HL-60 (cell line): ENCODE data around the gene MYO5B.
"Not testable (repeated sequence)": the region's sequence is repeated elsewhere in the genome, so short reads cannot be mapped to it uniquely, and the experiment has no call there.

Source experiments
- DNase-seq, 2 experiments: peaks; one replicate each; pipeline ENCODE4 v3.0.0-alpha.2; 2010 to 2020; ENCODE audit warnings: low read depth in 1 of 2, low spot score in 1 of 2
- H3K27ac ChIP-seq: fragments of 250-450 bp; sonication (Bioruptor Pico); replicated peaks from 2 replicates; pipeline ENCODE4 v1.5.1; 2020; ENCODE audit warnings: mild to moderate bottlenecking, moderate library complexity
- H3K27me3 ChIP-seq: fragments of 250-450 bp; sonication (Bioruptor Pico); 2 replicates; pipeline ENCODE4 v1.5.1; 2021; ENCODE audit warnings: mild to moderate bottlenecking, moderate library complexity; ENCODE audit not compliant: insufficient read depth, poor library complexity, severe bottlenecking
- H3K4me3 ChIP-seq: replicated peaks from 2 replicates; pipeline ENCODE4 v1.5.1; 2011; ENCODE audit warnings: mild to moderate bottlenecking, control low read depth, low read length; ENCODE audit not compliant: insufficient read depth
- GABPA ChIP-seq: IDR thresholded peaks from 2 replicates; pipeline ENCODE4 v1.6.1; 2012; ENCODE audit warnings: low read depth
- POLR2AphosphoS5 ChIP-seq: IDR thresholded peaks from 2 replicates; pipeline ENCODE4 v1.6.1; 2012; ENCODE audit warnings: low read depth
- SPI1 ChIP-seq: IDR thresholded peaks from 2 replicates; pipeline ENCODE4 v1.6.1; 2012; ENCODE audit warnings: low read depth, mild to moderate bottlenecking, borderline replicate concordance
- TF ChIP-seq, protein P1 (sequence below): IDR thresholded peaks from one replicate; pipeline ENCODE4 v1.5.1; 2011; ENCODE audit warnings: low read length, control low read depth, inconsistent platforms; ENCODE audit not compliant: insufficient read depth
- TF ChIP-seq, protein P2 (sequence below): IDR thresholded peaks from 2 replicates; pipeline ENCODE4 v1.6.1; 2012; ENCODE audit warnings: low read depth; ENCODE audit not compliant: insufficient replicate concordance

Gene MYO5B

DNA sequence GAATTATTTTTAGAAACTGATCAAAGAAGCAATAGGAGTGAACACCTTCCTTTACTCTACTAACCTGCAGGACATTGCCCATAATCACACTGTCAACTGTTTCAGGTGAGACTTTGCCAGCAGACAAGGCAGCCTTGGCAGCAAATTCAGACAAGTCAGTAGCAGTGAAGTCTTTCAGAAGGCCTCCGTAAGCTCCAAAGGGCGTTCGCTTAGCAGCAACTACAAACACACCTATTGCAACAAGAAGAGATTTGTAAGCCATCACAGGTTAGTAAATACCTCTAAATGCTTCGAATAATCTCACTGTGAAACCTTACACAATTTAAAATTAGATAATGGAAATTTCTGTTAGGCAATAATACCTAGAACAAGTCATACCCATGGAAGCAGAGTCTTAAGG lies 392.3 kb downstream of the MYO5B start:
- no peak for DNase-seq
- Histone ChIP-seq H3K4me3 (no peak overlapping the region), H3K27ac (no peak overlapping the region), H3K27me3 (no peaks in the 10 kb centered on the region)
- TF ChIP-seq, protein P1, sequence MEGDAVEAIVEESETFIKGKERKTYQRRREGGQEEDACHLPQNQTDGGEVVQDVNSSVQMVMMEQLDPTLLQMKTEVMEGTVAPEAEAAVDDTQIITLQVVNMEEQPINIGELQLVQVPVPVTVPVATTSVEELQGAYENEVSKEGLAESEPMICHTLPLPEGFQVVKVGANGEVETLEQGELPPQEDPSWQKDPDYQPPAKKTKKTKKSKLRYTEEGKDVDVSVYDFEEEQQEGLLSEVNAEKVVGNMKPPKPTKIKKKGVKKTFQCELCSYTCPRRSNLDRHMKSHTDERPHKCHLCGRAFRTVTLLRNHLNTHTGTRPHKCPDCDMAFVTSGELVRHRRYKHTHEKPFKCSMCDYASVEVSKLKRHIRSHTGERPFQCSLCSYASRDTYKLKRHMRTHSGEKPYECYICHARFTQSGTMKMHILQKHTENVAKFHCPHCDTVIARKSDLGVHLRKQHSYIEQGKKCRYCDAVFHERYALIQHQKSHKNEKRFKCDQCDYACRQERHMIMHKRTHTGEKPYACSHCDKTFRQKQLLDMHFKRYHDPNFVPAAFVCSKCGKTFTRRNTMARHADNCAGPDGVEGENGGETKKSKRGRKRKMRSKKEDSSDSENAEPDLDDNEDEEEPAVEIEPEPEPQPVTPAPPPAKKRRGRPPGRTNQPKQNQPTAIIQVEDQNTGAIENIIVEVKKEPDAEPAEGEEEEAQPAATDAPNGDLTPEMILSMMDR, result no peak
- no peak for TF ChIP-seq SPI1
- TF ChIP-seq, protein P2, sequence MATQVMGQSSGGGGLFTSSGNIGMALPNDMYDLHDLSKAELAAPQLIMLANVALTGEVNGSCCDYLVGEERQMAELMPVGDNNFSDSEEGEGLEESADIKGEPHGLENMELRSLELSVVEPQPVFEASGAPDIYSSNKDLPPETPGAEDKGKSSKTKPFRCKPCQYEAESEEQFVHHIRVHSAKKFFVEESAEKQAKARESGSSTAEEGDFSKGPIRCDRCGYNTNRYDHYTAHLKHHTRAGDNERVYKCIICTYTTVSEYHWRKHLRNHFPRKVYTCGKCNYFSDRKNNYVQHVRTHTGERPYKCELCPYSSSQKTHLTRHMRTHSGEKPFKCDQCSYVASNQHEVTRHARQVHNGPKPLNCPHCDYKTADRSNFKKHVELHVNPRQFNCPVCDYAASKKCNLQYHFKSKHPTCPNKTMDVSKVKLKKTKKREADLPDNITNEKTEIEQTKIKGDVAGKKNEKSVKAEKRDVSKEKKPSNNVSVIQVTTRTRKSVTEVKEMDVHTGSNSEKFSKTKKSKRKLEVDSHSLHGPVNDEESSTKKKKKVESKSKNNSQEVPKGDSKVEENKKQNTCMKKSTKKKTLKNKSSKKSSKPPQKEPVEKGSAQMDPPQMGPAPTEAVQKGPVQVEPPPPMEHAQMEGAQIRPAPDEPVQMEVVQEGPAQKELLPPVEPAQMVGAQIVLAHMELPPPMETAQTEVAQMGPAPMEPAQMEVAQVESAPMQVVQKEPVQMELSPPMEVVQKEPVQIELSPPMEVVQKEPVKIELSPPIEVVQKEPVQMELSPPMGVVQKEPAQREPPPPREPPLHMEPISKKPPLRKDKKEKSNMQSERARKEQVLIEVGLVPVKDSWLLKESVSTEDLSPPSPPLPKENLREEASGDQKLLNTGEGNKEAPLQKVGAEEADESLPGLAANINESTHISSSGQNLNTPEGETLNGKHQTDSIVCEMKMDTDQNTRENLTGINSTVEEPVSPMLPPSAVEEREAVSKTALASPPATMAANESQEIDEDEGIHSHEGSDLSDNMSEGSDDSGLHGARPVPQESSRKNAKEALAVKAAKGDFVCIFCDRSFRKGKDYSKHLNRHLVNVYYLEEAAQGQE, result no peak
- TF ChIP-seq POLR2AphosphoS5, result no peak
- TF ChIP-seq GABPA, result no peak

GRCh38 chr18:49800491-49800890 lies 394.5 kb downstream of the MYO5B start:
- not testable (repeated sequence) for H3K4me3 ChIP-seq, DNase-seq, H3K27me3 ChIP-seq, H3K27ac ChIP-seq

DNA sequence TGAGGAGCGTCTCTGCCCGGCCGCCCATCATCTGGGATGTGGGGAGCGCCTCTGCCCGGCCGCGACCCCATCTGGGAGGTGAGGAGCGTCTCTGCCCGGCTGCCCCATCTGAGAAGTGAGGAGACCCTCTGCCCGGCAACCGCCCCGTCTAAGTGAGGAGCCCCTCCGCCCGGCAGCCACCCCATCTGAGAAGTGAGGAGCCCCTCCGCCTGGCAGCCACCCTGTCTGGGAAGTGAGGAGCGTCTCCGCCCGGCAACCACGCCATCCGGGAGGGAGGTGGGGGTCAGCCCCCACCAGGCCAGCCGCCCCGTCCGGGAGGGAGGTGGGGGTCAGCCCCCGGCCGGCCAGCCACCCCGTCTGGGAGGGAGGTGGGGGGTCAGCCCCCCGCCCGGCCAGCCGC lies 395.1 kb downstream of the MYO5B start:
- not testable (repeated sequence) for H3K27ac ChIP-seq, DNase-seq, H3K27me3 ChIP-seq, H3K4me3 ChIP-seq

DNA sequence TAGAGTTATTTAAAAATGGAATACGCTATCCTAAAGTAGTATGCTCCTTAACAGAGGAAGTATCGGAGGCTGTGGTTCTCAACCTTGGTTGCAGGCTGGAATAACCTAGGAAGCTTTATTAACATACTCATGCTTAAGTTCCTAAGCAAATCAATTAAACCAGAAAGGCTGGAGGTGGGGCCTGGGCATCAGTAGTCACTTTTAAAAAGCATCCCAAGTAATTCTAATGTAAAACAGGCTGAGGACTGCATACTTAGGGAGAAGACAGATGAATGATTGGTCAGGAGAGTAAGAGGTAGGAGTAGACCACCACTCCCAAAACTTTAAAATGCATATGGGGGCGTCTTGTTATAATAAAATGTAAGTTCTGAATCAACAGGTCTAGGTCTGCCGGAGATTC lies 396.9 kb downstream of the MYO5B start:
- H3K27ac ChIP-seq, result no peak overlapping the region
- no peak for DNase-seq
- TF ChIP-seq POLR2AphosphoS5 (no peak), SPI1 (no peak)

GRCh38 chr18:49795612-49796552 lies 399.1 kb downstream of the MYO5B start:
- H3K27me3 ChIP-seq, result peaks cover 9% of the 10 kb centered on the region
- no peak overlapping the region for H3K4me3 ChIP-seq
- DNase-seq, result no peak
- H3K27ac ChIP-seq, result no peak overlapping the region
- TF ChIP-seq POLR2AphosphoS5, result no peak
- no peak for TF ChIP-seq GABPA

More for the DNA sequence above, 396.9 kb downstream of the MYO5B start:
- Histone ChIP-seq H3K4me3 (no peak overlapping the region), H3K27me3 (peaks cover 4% of the 10 kb centered on the region)

GRCh38 chr18:49794743-49795142 lies 400.2 kb downstream of the MYO5B start:
- H3K4me3 ChIP-seq, result no peak overlapping the region
- H3K27me3 ChIP-seq, result peaks cover 12% of the 10 kb centered on the region
- TF ChIP-seq GABPA (no peak), SPI1 (no peak), POLR2AphosphoS5 (no peak)
- TF ChIP-seq, protein P2, result no peak
- TF ChIP-seq, protein P1, result no peak
- no peak for DNase-seq
- no peak overlapping the region for H3K27ac ChIP-seq

- DNase-seq, H3K27ac ChIP-seq, H3K4me3 ChIP-seq: not testable (repeated sequence)
- peaks cover 20% of the 10 kb centered on the region for H3K27me3 ChIP-seq
These were observed 405.3 kb downstream of the MYO5B start for GRCh38 chr18:49789560-49790134.
